Caki2 (cell line): Measurements from ENCODE around the gene SNAPC3. TPM values are rescaled to one million over a fixed set of nuclear protein-coding genes. Genes with fewer than 3 reads are reported as not detected.

Source experiments
- DNase-seq: peaks from one replicate; pipeline ENCODE4 v3.0.0-alpha.2; 2015; ENCODE audit warnings: low read depth
- in situ Hi-C: cut with HindIII; loops from 2 replicates; pipeline ENCODE4 v1.10.0; 2016; ENCODE audit warnings: low sequenced_read_pairs, low pct_unique_long_range_greater_than_20kb, mixed read lengths
- total RNA-seq: library from RNA; depleted of rRNA; stranded (reverse); fragments of >200 nt; shearing (Covaris generic); gene quantifications from 2 replicates; pipeline ENCODE4 v1.2.3, GENCODE V29; 2014; ENCODE audit warnings: low replicate concordance

Gene SNAPC3
- total RNA-seq, 1 experiment from 2014 or later, result 26.7 TPM

- in situ Hi-C loops, result no loop called here
- DNase-seq, result no peak
Observed at GRCh38 chr9:15475923-15476536, 53.4 kb downstream of the SNAPC3 start.

DNA sequence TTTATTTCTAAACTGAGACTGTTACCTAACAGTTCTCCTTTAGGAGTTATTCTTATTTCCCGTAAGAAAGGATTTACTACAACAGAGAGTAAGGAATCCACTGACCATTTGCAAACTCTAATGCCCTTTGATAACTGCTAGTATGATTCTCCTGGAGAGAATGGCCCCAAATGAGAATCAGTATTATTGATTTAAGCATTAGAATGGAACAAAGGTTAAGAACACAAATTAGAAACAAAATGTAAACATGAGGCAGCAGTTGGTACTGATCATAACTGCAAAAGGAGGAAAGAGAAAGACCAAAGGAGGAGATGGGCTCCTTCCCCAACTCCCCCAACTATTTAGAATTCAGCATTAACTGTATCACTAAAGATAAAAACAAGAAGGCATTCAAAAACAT lies 57.4 kb downstream of the SNAPC3 start:
- no peak for DNase-seq
- in situ Hi-C loops, result no loop called here

DNA sequence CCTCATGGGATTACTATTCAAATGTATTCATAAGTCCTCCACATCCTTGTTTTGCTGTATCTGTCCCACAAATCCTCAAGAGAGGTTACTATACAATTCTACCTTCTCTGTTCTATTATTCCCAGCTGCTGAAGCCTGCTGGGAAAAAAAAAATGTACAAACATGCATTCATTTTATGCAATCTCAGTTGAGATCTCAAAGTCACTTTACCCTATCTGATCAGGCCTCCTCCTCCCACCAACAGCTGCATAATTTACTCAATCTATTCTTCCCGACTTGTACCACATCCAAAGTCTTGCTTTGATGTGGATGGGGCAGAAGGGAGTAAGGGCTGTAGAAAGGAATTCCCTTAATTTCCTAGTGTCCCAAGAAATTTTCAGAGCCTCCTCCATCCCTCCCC lies 59.5 kb downstream of the SNAPC3 start:
- no peak for DNase-seq
- in situ Hi-C loops, result no loop called here

DNA sequence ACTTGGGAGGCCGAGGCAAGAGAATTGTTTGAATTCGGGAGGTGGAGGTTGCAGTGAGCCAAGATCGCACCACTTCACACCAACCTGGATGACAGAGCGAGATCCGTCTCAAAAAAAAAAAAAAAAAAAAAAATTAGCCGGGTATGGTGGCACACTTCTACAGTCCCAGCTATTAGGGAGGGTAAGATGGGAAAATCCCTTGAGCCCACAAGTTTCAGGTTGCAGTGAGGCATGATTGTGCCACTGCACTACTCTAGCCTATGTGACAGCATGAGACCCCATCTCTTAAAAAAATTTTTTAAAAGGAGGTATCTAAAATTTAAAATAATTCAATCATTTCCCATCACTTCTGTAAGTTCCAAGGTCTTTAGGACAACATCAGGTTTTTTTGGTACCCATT lies 62.1 kb downstream of the SNAPC3 start:
- in situ Hi-C loops, result no loop called here
- DNase-seq, result no peak

- in situ Hi-C loops, result no loop called here
- DNase-seq, result peak; percentile 11
Observed at GRCh38 chr9:15485836-15486666, 63.4 kb downstream of the SNAPC3 start.

- in situ Hi-C loops, result no loop called here
Observed at GRCh38 chr9:15491950-15492349, 69.3 kb downstream of the SNAPC3 start.

DNA sequence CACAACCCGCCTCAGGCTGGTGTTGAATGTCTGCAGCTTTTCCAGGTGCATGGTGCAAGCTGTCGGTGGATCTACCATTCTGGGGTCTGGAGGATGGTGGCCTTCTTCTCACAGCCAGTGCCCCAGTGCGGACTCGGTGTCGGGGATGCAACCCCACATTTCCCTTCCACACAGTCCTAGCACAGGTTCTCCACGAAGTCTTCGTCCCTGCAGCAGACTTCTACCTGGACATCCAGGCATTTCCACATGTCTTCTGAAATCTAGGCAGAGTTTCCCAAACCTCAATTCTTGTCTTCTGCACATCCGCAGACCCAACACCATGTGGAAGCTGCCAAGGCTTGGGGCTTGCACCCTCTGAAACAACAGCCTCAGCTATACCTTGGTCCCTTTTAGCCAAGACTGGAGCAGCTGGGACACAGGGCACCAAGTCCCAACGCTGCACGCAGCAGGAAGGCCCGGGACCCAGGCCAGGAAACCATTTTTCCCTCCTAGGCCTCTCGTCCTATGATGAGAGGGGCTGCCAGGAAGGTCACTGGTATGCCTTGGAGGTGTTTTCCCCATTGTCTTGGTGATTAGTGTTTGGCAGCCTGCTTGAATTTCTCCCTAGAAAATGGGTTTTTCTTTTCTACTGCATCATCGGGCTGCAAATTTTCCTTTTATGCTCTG lies 69.9 kb downstream of the SNAPC3 start:
- no peak for DNase-seq
- in situ Hi-C loops, result no loop called here

More at GRCh38 chr9:15491950-15492349, 69.3 kb downstream of the SNAPC3 start:
- no peak for DNase-seq

GRCh38 chr9:15498246-15498995 lies 75.7 kb downstream of the SNAPC3 start:
- in situ Hi-C loops, result no loop called here
- DNase-seq, result no peak

GRCh38 chr9:15499139-15499538 lies 76.5 kb downstream of the SNAPC3 start:
- in situ Hi-C loops, result no loop called here
- no peak for DNase-seq

DNA sequence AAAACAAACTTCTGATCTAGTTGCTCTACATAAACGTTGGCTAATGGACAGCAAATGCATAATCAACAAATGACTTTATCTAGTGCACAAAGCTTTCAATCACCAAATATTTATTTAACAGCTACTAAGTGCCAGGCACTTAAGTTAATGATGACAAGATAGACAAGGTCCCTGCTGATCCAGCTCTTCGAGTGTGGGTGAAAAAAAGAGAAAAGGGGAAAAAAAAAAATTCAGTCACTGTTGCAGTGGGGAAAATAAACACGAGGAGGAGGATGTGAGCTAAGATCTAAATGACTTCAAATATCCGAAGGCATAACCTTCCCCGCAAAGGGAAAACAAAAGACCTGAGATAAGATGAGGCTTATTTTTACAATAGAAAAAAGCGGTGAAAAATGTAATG lies 78.5 kb downstream of the SNAPC3 start:
- DNase-seq, result no peak
- in situ Hi-C loops, result no loop called here

GRCh38 chr9:15501803-15502202 lies 79.1 kb downstream of the SNAPC3 start:
- DNase-seq, result no peak
- in situ Hi-C loops, result no loop called here

DNA sequence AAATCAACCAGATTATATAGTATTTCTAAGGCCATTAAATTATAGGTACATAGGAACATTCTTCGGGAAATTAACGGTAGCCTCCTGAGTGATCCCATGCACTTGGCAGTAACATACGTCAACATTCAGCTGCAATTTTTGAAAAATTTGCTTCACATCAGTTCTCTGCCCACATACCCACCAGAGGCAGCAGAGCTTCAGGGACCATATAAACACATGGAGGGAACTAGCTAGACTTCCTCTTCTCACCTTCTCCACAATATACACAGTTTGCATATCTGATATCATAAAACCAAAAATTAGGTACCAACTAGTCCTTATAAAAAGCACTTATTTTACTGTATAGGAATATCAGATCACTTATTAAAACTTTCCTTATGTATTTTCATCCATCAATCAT lies 83.2 kb downstream of the SNAPC3 start:
- DNase-seq, result no peak
- in situ Hi-C loops, result no loop called here

DNA sequence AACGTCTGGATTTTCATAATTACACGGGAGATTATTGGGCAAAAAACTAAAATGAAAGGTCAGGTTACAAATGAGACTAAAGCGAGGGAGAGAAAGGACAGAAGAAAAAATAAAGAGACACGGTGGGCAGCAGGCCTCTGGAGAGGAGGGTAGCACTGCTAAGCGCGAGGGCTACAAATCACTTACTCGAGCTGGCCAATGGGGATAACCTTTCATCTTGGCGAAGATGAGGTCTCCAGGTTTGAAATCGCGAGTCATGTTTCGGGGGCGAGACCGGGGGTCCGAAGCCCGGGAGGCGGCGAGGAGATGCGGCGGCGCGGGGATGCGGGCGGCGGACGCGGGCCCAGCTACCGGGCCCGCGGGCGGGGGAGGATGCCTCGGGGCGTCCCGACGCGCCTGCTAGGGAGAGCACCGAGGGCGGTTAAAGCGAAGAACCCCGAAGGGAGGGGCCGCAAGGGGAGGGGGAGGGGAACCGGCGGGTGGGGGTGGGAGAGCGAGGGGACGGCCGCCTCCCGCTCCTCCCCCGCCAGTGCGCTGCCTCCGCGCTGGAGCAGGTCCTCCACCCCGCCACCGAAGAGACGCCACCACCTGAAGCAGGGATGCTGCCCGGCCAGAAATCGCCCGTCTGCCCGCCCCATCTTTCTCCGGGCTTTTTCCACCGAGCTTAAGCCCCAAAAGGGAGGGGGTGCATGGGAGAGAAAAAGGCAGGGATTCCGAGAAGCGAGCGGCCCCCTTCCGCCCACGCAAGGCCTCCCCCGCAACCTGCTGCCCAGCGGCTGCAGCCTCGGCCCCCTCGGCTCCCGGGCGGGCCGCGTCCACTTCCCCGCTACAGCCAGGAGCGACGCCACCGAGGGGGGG lies 87.5 kb downstream of the SNAPC3 start:
- DNase-seq, result peak; percentile 20
- in situ Hi-C loops, result no loop called here

- in situ Hi-C loops, result no loop called here
- peak; percentile 83 for DNase-seq
Observed at GRCh38 chr9:15510789-15511575, 88.3 kb downstream of the SNAPC3 start, which contains the start of gene PSIP1. Gene PSIP1 (minus strand): TSS chr9:15510970. CDS start chr9:15510188, 782 bp downstream.
